ENCODE results near the gene RHOT2.

DNA sequence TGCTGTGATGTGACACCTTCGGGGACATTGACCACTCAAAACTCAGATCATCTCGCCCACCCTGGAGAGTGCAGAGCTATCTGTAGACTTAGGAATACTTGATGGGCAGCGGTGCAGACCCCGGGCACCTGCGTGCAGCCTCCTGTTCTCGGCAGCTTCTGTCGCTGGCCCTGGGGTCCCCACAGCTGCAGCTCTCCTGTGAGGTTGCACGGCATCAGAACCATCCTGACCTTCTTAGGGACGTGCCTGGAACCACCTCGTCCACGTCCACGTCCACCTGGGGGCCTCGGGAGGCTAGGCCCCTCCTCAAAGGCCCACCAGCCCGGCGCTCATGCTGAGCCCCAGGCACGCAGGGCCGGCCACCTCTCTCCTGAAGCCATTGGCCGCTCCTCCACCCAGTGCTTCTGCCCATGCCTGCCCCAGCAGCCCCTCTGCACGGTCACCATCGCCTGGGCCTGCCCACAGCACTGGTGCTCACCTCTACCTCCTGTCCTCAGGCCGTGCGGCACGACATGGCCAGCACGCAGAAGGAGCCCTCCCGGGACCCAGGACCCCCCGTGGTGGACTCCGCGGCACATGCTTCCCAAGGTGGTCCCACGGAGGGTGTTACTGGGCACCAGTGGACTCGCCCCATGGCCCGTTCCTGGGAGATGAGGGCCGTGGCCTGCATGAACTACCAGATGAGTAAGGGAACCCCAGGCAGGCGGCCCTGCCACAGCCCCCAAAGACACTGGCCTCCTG lies 39.4 kb upstream of the RHOT2 start:
- TF ChIP-seq, protein P1, sequence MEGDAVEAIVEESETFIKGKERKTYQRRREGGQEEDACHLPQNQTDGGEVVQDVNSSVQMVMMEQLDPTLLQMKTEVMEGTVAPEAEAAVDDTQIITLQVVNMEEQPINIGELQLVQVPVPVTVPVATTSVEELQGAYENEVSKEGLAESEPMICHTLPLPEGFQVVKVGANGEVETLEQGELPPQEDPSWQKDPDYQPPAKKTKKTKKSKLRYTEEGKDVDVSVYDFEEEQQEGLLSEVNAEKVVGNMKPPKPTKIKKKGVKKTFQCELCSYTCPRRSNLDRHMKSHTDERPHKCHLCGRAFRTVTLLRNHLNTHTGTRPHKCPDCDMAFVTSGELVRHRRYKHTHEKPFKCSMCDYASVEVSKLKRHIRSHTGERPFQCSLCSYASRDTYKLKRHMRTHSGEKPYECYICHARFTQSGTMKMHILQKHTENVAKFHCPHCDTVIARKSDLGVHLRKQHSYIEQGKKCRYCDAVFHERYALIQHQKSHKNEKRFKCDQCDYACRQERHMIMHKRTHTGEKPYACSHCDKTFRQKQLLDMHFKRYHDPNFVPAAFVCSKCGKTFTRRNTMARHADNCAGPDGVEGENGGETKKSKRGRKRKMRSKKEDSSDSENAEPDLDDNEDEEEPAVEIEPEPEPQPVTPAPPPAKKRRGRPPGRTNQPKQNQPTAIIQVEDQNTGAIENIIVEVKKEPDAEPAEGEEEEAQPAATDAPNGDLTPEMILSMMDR (IDR thresholded peaks at IDR 0.05; ENCODE audit: insufficient read depth, low read depth, low read length): no peak
- no peak for TF ChIP-seq EZH2 (IDR thresholded peaks at IDR 0.05; ENCODE audit: insufficient read depth, low read length)
